Karpas-422 (cell line): ENCODE results near the gene SLC66A2. TPM values are rescaled to one million over a fixed set of nuclear protein-coding genes. Genes with fewer than 3 reads are reported as not detected.
A peak's percentile ranks its signal among the peaks of the same experiment; 100 is the strongest.
"Not testable (repeated sequence)": the region's sequence is repeated elsewhere in the genome, so short reads cannot be mapped to it uniquely, and the experiment has no call there.

ENCODE experiments used
- DNase-seq: peaks from one replicate; pipeline ENCODE4 v3.0.0-alpha.2; 2015
- H2AFZ ChIP-seq: fragments of 200-600 bp; sonication (generic); 2 replicates; pipeline ENCODE4 v1.6.1; 2014; ENCODE audit warnings: antibody characterized with exemption, low read length, mixed read lengths
- H3K27ac ChIP-seq: fragments of 200-600 bp; sonication (generic); 2 replicates; pipeline ENCODE4 v1.5.1; 2014; ENCODE audit warnings: mild to moderate bottlenecking, low read length, moderate library complexity
- H3K27me3 ChIP-seq: fragments of 200-600 bp; sonication (generic); 2 replicates; pipeline ENCODE4 v1.6.1; 2014; ENCODE audit warnings: low read length, mixed read lengths
- H3K36me3 ChIP-seq: fragments of 200-600 bp; sonication (generic); 2 replicates; pipeline ENCODE4 v1.6.1; 2014; ENCODE audit warnings: low read length, mixed read lengths; ENCODE audit not compliant: insufficient read depth
- H3K4me1 ChIP-seq: fragments of 200-600 bp; sonication (generic); 2 replicates; pipeline ENCODE4 v1.6.1; 2014; ENCODE audit warnings: mild to moderate bottlenecking, low read length, mixed read lengths
- H3K4me2 ChIP-seq: fragments of 200-600 bp; sonication (generic); 2 replicates; pipeline ENCODE4 v1.6.1; 2014; ENCODE audit warnings: low read length, low read depth, mild to moderate bottlenecking; ENCODE audit not compliant: poor library complexity, severe bottlenecking
- H3K4me3 ChIP-seq: fragments of 200-600 bp; sonication (generic); 2 replicates; pipeline ENCODE4 v1.5.1; 2014; ENCODE audit warnings: mild to moderate bottlenecking, antibody characterized with exemption, low read length, mixed read lengths
- H3K79me2 ChIP-seq: fragments of 200-600 bp; sonication (generic); 2 replicates; pipeline ENCODE4 v1.6.1; 2014; ENCODE audit warnings: mild to moderate bottlenecking, low read length, mixed read lengths
- H3K9ac ChIP-seq: fragments of 200-600 bp; sonication (generic); 2 replicates; pipeline ENCODE4 v1.6.0; 2014; ENCODE audit warnings: low read length
- H3K9me2 ChIP-seq: fragments of 200-600 bp; sonication (generic), shearing (Covaris generic); replicated peaks from 2 replicates; pipeline ENCODE4 v1.6.0; 2014; ENCODE audit warnings: mild to moderate bottlenecking, low read length, moderate library complexity; ENCODE audit not compliant: insufficient read depth
- H3K9me3 ChIP-seq: fragments of 300-700, 200-600 bp; sonication (generic); 2 replicates; pipeline ENCODE4 v1.6.1; 2014; ENCODE audit warnings: low read length, mixed read lengths
- H4K20me1 ChIP-seq: fragments of 200-600 bp; sonication (generic); 2 replicates; pipeline ENCODE4 v1.6.1; 2014; ENCODE audit warnings: mild to moderate bottlenecking, antibody characterized with exemption, low read length, low read depth; ENCODE audit not compliant: insufficient read depth
- total RNA-seq: library from RNA; depleted of rRNA; stranded (reverse); fragments of >200 nt; shearing (Covaris generic); gene quantifications from 2 replicates; pipeline ENCODE4 v1.2.3, GENCODE V29; 2014; ENCODE audit warnings: low replicate concordance; rRNA removed

SLC66A2 gene
- 43.1 and 121 TPM in 2 replicates for total RNA-seq

GRCh38 chr18:79951545-79952455 is at the start of gene SLC66A2:
Gene SLC66A2, minus strand, starts transcription at chr18:79951653. Its CDS starts 727 bp downstream, at chr18:79950926.
- no peaks in the 10 kb centered on the region for H3K27me3 ChIP-seq
- H3K4me3 ChIP-seq, result peak within 1 kb of the TSS; percentile 89
- peaks cover 52% of the 10 kb centered on the region for H3K4me1 ChIP-seq
- peaks cover 32% of the 10 kb centered on the region for H4K20me1 ChIP-seq
- H3K9ac ChIP-seq, result peak within 1 kb of the TSS; percentile 78
- H3K9me2 ChIP-seq, result no peaks in the 10 kb centered on the region
- no peaks in the 10 kb centered on the region for H3K9me3 ChIP-seq
- H3K36me3 ChIP-seq, result peaks cover 7% of the 10 kb centered on the region; the same call in 1 of the 2 replicates
- DNase-seq, result peak; percentile 98
- H3K4me2 ChIP-seq, result peak within 1 kb of the TSS; percentile 91
- no peak within 1 kb of the TSS; the same call in 1 of the 2 replicates for H2AFZ ChIP-seq
- H3K27ac ChIP-seq, result peak within 1 kb of the TSS; percentile 90
- peaks cover 41% of the 10 kb centered on the region for H3K79me2 ChIP-seq

- Histone ChIP-seq H3K27me3 (peaks cover 11% of the 10 kb centered on the region; the same call in 1 of the 2 replicates), H3K27ac (no peak overlapping the region), H3K79me2 (no peaks in the 10 kb centered on the region), H3K36me3 (no peaks in the 10 kb centered on the region), H3K9me2 (no peaks in the 10 kb centered on the region), H3K9ac (no peak overlapping the region), H3K4me2 (no peak overlapping the region), H3K4me3 (no peak overlapping the region), H2AFZ (no peak overlapping the region), H3K4me1 (peaks cover 12% of the 10 kb centered on the region), H3K9me3 (no peaks in the 10 kb centered on the region), H4K20me1 (no peaks in the 10 kb centered on the region)
- DNase-seq, result no peak
These were observed 49.4 kb upstream of the SLC66A2 start for GRCh38 chr18:80000877-80001276.

- H3K9me2 ChIP-seq, H3K27ac ChIP-seq, H2AFZ ChIP-seq, H4K20me1 ChIP-seq, H3K36me3 ChIP-seq, H3K4me1 ChIP-seq, H3K4me2 ChIP-seq, H3K9me3 ChIP-seq, H3K27me3 ChIP-seq, H3K79me2 ChIP-seq, DNase-seq, H3K4me3 ChIP-seq, H3K9ac ChIP-seq: not testable (repeated sequence)
These were observed 48.2 kb upstream of the SLC66A2 start for GRCh38 chr18:79999701-80000100.

- no peaks in the 10 kb centered on the region for H3K27me3 ChIP-seq
- H3K79me2 ChIP-seq, result peaks cover 19% of the 10 kb centered on the region
- H4K20me1 ChIP-seq, result peaks cover 13% of the 10 kb centered on the region
- H3K9me3 ChIP-seq, result no peaks in the 10 kb centered on the region
- peaks cover 19% of the 10 kb centered on the region for H3K4me1 ChIP-seq
- no peak for DNase-seq
- H3K4me2 ChIP-seq, result no peak overlapping the region
- H2AFZ ChIP-seq, result no peak overlapping the region
- peaks cover 4% of the 10 kb centered on the region for H3K36me3 ChIP-seq
- H3K4me3 ChIP-seq, result no peak overlapping the region
- H3K9me2 ChIP-seq, result no peaks in the 10 kb centered on the region
- no peak overlapping the region for H3K27ac ChIP-seq
- no peak overlapping the region for H3K9ac ChIP-seq
These were observed 40.0 kb upstream of the SLC66A2 start for GRCh38 chr18:79991494-79991893.

GRCh38 chr18:79989195-79989497 is 37.7 kb upstream of the SLC66A2 start:
- Histone ChIP-seq H3K79me2 (peaks cover 43% of the 10 kb centered on the region), H3K9me2 (no peaks in the 10 kb centered on the region), H2AFZ (no peak overlapping the region), H3K4me1 (peaks cover 26% of the 10 kb centered on the region), H4K20me1 (peaks cover 36% of the 10 kb centered on the region), H3K9ac (peak overlapping the region; percentile 98), H3K36me3 (peaks cover 26% of the 10 kb centered on the region), H3K27ac (no peak overlapping the region), H3K27me3 (no peaks in the 10 kb centered on the region), H3K9me3 (no peaks in the 10 kb centered on the region), H3K4me2 (peak overlapping the region; percentile 82), H3K4me3 (peak overlapping the region; percentile 71)
- DNase-seq, result no peak

GRCh38 chr18:79988451-79989194 is 37.2 kb upstream of the SLC66A2 start, which contains the start of gene TXNL4A:
Gene TXNL4A, minus strand, starts transcription at chr18:79988563. Its CDS starts 171 bp downstream, at chr18:79988392.
- Histone ChIP-seq H3K79me2 (peaks cover 48% of the 10 kb centered on the region), H2AFZ (peak within 1 kb of the TSS; percentile 81)
- peak; percentile 97 for DNase-seq

GRCh38 chr18:79988071-79988450 is 36.6 kb upstream of the SLC66A2 start:
- Histone ChIP-seq H4K20me1 (peaks cover 47% of the 10 kb centered on the region), H3K9me2 (no peaks in the 10 kb centered on the region), H3K4me3 (peak overlapping the region; percentile 71), H2AFZ (peak overlapping the region; percentile 81), H3K79me2 (peaks cover 53% of the 10 kb centered on the region), H3K27ac (peak overlapping the region; percentile 78), H3K4me2 (peak overlapping the region; percentile 82), H3K4me1 (peaks cover 22% of the 10 kb centered on the region), H3K9ac (peak overlapping the region; percentile 98), H3K36me3 (peaks cover 34% of the 10 kb centered on the region), H3K27me3 (no peaks in the 10 kb centered on the region), H3K9me3 (no peaks in the 10 kb centered on the region)
- peak; percentile 91 for DNase-seq

More at GRCh38 chr18:79988451-79989194, 37.2 kb upstream of the SLC66A2 start, which contains the start of gene TXNL4A:
- no peaks in the 10 kb centered on the region for H3K9me3 ChIP-seq
- no peaks in the 10 kb centered on the region for H3K27me3 ChIP-seq
- peak within 1 kb of the TSS; percentile 78 for H3K27ac ChIP-seq
- peaks cover 22% of the 10 kb centered on the region for H3K4me1 ChIP-seq
- peaks cover 41% of the 10 kb centered on the region for H4K20me1 ChIP-seq
- peak within 1 kb of the TSS; percentile 98 for H3K9ac ChIP-seq
- H3K4me3 ChIP-seq, result peak within 1 kb of the TSS; percentile 71
- H3K9me2 ChIP-seq, result no peaks in the 10 kb centered on the region
- peaks cover 29% of the 10 kb centered on the region for H3K36me3 ChIP-seq
- H3K4me2 ChIP-seq, result peak within 1 kb of the TSS; percentile 82

- H3K4me1 ChIP-seq, result peaks cover 22% of the 10 kb centered on the region
- H3K79me2 ChIP-seq, result peaks cover 58% of the 10 kb centered on the region
- H3K9ac ChIP-seq, result peak overlapping the region; percentile 98
- DNase-seq, result no peak
- H4K20me1 ChIP-seq, result peaks cover 52% of the 10 kb centered on the region
- H3K9me2 ChIP-seq, result no peaks in the 10 kb centered on the region
- no peaks in the 10 kb centered on the region for H3K9me3 ChIP-seq
- H3K4me2 ChIP-seq, result peak overlapping the region; percentile 82
- no peaks in the 10 kb centered on the region for H3K27me3 ChIP-seq
- peak overlapping the region; percentile 81; the same call in 1 of the 2 replicates for H2AFZ ChIP-seq
- H3K27ac ChIP-seq, result peak overlapping the region; percentile 78
- peaks cover 34% of the 10 kb centered on the region for H3K36me3 ChIP-seq
- H3K4me3 ChIP-seq, result peak overlapping the region; percentile 71
These were observed 36.1 kb upstream of the SLC66A2 start for GRCh38 chr18:79987566-79987965.
